Measurements from ENCODE around the gene ABHD6. TPM values are rescaled to one million over a fixed set of nuclear protein-coding genes. Genes with fewer than 3 reads are reported as not detected.
A peak's percentile ranks its signal among the peaks of the same experiment; 100 is the strongest.

The ABHD6 gene
- total RNA-seq, 1 experiment from 2014 or later = 6.5 TPM

- intact Hi-C loops (cut with micrococcal nuclease; ENCODE audit: unreplicated experiment) = no loop called here
- DNase-seq = no peak
- no peaks in the 10 kb centered on the region for H3K79me2 ChIP-seq (ENCODE audit: low read depth)
- no peaks in the 10 kb centered on the region for H3K36me3 ChIP-seq (ENCODE audit: low read depth)
- no peak within 1 kb of the TSS for H3K4me2 ChIP-seq
- H4K20me1 ChIP-seq (ENCODE audit: insufficient read depth) = no peaks in the 10 kb centered on the region
- peaks cover 37% of the 10 kb centered on the region for H3F3A ChIP-seq (ENCODE audit: insufficient read depth, low read depth)
- no peaks in the 10 kb centered on the region for H3K27me3 ChIP-seq (ENCODE audit: insufficient read depth, low read depth)
- H3K27ac ChIP-seq = no peak within 1 kb of the TSS
- TF ChIP-seq EZH2 (IDR thresholded peaks at IDR 0.05; ENCODE audit: low read depth) (no peak), CTCF (conservative IDR thresholded peaks at IDR 0.05) (no peak)
- BruUV-seq (replicated peaks) = no TSS peak
- H3K9me2 ChIP-seq (ENCODE audit: insufficient read depth) = no peaks in the 10 kb centered on the region
- no peak within 1 kb of the TSS for H2AFZ ChIP-seq
- H3K9me3 ChIP-seq (ENCODE audit: insufficient read depth, low read depth) = no peaks in the 10 kb centered on the region
- H3K4me3 ChIP-seq = no peak within 1 kb of the TSS
- ChIA-PET POLR2A (ENCODE audit: unreplicated experiment) (no interaction called here), CTCF (no interaction called here)
- peaks cover 31% of the 10 kb centered on the region for H3K4me1 ChIP-seq (replicated peaks; ENCODE audit: insufficient read depth)
Measured at GRCh38 chr3:58210761-58211460, 26.7 kb upstream of the ABHD6 start, which contains the start of gene DNASE1L3. DNASE1L3 (minus strand) TSS chr3:58210972; CDS start chr3:58210906, 66 bp downstream.

- Histone ChIP-seq H3K4me3 (peak overlapping the region; percentile 14; the same call in 1 of the 2 replicates), H3F3A (ENCODE audit: insufficient read depth, low read depth) (peaks cover 28% of the 10 kb centered on the region), H2AFZ (no peak overlapping the region), H3K36me3 (ENCODE audit: low read depth) (no peaks in the 10 kb centered on the region), H3K27me3 (ENCODE audit: insufficient read depth, low read depth) (no peaks in the 10 kb centered on the region), H3K4me1 (replicated peaks; ENCODE audit: insufficient read depth) (peaks cover 37% of the 10 kb centered on the region), H3K27ac (peak overlapping the region; percentile 96), H3K9me3 (ENCODE audit: insufficient read depth, low read depth) (no peaks in the 10 kb centered on the region), H3K4me2 (peak overlapping the region; percentile 67), H3K79me2 (ENCODE audit: low read depth) (no peaks in the 10 kb centered on the region), H3K9me2 (ENCODE audit: insufficient read depth) (no peaks in the 10 kb centered on the region), H4K20me1 (ENCODE audit: insufficient read depth) (no peaks in the 10 kb centered on the region)
- intact Hi-C loops (cut with micrococcal nuclease; ENCODE audit: unreplicated experiment) = loop anchor here (1.0 kb wide), 1 partner anchor 46 kb away; no protein-coding TSS in a partner anchor
- no TSS peak for BruUV-seq (replicated peaks)
- peak; percentile 61 to 96 for DNase-seq
- POLR2A ChIA-PET (ENCODE audit: unreplicated experiment) = interaction anchor here (0.6 kb wide), 1 partner anchor 21 kb away, joined by 3 read pairs; no protein-coding TSS in a partner anchor
- TF ChIP-seq EZH2 (IDR thresholded peaks at IDR 0.05; ENCODE audit: low read depth) (no peak), CTCF (conservative IDR thresholded peaks at IDR 0.05) (no peak)
- CTCF ChIA-PET = interaction anchor here (0.6 to 0.7 kb wide), 3 partner anchors 27 to 277 kb away, joined by 5 to 20 read pairs (median 11); no protein-coding TSS in a partner anchor
Measured at GRCh38 chr3:58214484-58215316, 22.9 kb upstream of the ABHD6 start.

- no peak for DNase-seq
- BruUV-seq (replicated peaks) = no TSS peak
- POLR2A ChIA-PET (ENCODE audit: unreplicated experiment) = no interaction called here
- H3K9me2 ChIP-seq (ENCODE audit: insufficient read depth) = no peaks in the 10 kb centered on the region
- CTCF ChIA-PET = interaction anchor here (0.7 kb wide), 2 partner anchors 28 to 212 kb away, joined by 5 to 11 read pairs; no protein-coding TSS in a partner anchor
- H3K27me3 ChIP-seq (ENCODE audit: insufficient read depth, low read depth) = no peaks in the 10 kb centered on the region
- H3K4me2 ChIP-seq = peak overlapping the region; percentile 67
- no peak overlapping the region for H2AFZ ChIP-seq
- H3K79me2 ChIP-seq (ENCODE audit: low read depth) = no peaks in the 10 kb centered on the region
- H3F3A ChIP-seq (ENCODE audit: insufficient read depth, low read depth) = peaks cover 31% of the 10 kb centered on the region
- H3K4me3 ChIP-seq = peak overlapping the region; percentile 14; the same call in 1 of the 2 replicates
- TF ChIP-seq CTCF (conservative IDR thresholded peaks at IDR 0.05) (no peak), EZH2 (IDR thresholded peaks at IDR 0.05; ENCODE audit: low read depth) (no peak)
- no peaks in the 10 kb centered on the region for H4K20me1 ChIP-seq (ENCODE audit: insufficient read depth)
- peaks cover 37% of the 10 kb centered on the region for H3K4me1 ChIP-seq (replicated peaks; ENCODE audit: insufficient read depth)
- peak overlapping the region; percentile 96 for H3K27ac ChIP-seq
- intact Hi-C loops (cut with micrococcal nuclease; ENCODE audit: unreplicated experiment) = no loop called here
- no peaks in the 10 kb centered on the region for H3K9me3 ChIP-seq (ENCODE audit: insufficient read depth, low read depth)
- no peaks in the 10 kb centered on the region for H3K36me3 ChIP-seq (ENCODE audit: low read depth)
Measured at GRCh38 chr3:58215317-58216025, 22.1 kb upstream of the ABHD6 start.
